NCI-H1436 treated with DMSO at 0.1 percent for 48 hours (cell line): ENCODE data around the gene NR2E3.

Source experiments
- DNase-seq: peaks from one replicate; lab custom pipeline; 2025; lab: John Stamatoyannopoulos, UW

Gene NR2E3

DNA sequence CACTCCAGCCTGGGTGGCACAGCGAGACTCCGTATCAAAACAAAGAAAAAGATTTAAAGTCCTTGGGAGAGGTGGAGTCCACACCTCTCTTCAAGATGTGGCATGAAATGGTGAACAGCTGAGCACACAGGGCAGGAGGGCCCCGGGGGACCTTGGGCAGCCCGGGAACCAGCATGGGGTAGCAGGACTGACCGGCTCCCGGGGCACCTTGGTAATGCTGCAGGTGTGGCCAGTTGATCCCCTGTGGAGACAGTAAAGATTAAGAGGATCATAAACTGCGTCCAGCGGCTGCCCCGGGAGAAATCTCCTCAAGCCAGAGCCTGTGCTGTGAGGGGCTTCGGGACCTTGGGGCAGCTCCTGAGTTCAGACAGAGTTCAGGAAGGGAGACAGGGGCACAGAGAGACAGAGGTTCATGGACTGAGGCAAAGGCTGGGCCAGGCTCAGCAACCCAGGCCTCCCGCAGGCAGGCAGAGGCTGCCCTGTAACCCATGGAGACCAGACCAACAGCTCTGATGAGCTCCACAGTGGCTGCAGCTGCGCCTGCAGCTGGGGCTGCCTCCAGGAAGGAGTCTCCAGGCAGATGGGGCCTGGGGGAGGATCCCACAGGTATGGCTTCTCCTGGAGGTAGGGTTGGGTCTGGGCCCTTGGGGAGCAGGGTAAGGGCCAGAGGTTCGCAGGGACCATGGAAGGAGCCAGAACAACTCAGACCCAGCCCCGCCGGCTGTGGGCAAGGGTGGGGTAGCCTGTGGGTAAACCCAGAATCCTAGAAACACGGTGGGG is at the start of gene NR2E3:
Gene NR2E3 (plus strand): TSS at position 299 of the 780 bp plus-strand sequence. CDS start 190 bp downstream, at position 489.
- no peak for DNase-seq

DNA sequence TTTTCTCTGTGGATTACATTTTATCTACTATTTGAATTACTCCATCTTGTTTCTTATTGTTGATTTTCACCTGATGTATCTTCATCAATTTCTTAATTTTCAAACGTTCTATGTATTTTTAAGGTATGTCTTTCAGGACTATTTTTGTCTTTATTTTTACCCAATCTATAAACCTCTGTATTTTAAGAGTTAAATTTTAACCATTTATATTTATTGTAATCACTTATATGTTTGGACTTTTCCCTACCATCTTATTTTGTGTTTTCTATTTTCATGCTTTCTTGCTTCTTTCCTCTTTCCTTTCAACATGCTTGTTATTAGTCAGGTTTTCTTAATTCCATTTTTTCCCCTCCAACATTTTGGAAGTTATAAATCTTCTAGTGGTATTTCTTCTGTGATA is 49.5 kb upstream of the NR2E3 start:
- DNase-seq, result no peak

DNA sequence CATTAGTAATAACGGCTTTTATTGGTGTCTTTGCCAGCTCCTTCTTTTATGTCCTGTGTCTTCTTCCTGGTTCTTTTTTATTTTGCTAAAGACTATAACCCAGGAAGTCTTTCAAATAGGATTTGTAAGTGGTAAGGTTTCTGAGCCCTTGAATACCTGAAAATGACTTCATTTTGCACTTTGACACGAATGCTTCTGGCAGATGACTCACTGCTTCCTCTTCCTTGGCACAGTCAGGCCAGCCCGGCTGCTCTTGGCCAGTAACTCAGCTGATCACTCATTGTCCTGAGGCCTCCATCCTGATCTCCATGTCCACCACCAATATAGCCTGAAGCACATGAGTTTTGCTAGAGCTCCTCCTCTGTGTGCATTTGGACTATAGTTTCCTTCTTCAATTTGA is 48.7 kb upstream of the NR2E3 start:
- DNase-seq, result no peak

DNA sequence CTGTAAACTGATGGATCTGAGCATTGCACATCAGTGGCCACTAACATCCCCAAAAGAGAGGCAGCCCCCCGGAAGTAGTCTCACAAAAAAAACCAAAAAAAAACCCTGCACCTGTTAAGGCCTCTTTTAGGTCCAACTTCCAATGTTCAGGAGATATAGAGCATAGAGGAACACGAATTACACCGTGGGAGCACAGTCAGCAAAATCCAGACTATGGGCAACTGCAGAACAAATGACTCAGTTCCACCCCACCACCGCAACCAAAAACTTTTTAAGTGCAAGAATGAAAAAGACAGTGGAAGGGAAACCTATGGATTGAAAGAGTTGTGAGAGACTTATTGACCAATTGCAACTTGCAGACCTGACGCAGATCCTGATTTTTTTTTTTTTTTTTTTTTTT is 42.2 kb upstream of the NR2E3 start:
- DNase-seq, result no peak

DNA sequence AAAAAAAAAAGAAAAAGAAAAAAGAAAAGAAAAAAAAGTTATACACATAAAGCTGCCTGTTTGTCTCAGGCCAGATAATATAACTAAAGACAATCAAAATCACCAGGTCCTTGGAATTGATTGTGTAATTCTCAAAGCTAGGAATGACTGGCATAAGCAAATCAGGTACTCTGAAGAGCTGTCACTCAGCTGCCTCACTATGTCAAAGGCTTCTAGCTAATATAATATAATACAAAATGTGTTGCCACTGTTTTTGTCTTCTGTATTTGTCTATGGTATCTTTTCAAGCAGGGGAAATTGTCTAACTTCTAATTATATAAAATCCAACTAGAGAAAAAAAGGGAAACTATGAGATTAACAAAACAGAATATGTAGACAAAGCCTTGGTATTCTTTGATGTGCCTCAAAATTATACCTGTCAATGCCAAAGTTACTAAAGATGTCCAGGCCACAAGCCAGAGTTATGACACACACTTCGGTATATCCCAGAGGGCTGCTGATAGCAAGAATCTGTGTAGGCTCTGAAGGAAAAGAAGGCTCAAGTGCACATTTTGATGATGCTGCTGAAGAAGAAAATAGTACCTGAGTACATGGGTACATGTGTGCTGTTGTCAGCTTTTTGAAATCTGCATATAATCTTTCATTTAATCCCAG is 37.0 kb upstream of the NR2E3 start:
- DNase-seq, result no peak

DNA sequence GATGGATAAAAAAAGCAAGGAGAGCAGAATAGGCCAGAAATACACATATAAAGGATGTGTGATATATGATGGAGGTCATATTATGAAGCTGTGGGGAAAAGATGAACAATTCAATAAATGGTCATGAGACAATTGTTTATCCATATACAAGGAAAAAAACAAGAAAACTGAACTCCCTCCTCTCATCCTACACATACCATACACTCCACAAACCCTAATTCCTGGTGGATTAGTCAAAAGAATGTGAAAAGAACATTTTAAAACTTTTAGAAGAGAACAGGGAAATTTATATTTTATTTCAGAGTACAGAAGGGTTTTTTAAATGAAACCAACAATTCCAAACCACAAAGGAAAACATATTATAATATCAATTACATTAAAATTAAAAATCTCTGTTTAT is 34.5 kb upstream of the NR2E3 start:
- no peak for DNase-seq

DNA sequence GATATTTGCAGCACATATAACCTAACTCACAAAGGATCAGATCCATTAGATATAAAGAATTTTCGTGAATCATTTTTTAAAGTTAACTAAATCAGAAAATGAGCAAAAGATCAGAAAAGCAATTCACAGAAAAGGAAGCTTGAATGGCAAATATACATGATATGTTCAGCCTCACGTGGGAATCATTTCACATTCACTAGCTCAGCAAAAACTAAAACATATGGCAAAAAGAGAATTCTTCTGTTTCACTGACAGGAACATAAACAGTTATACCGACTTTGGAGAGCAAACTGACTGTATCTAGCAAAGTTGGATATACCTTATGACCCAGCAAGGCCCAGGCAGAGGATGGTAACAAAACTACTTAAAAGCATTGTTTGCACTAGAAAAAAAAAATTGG is 34.0 kb upstream of the NR2E3 start:
- DNase-seq, result no peak

DNA sequence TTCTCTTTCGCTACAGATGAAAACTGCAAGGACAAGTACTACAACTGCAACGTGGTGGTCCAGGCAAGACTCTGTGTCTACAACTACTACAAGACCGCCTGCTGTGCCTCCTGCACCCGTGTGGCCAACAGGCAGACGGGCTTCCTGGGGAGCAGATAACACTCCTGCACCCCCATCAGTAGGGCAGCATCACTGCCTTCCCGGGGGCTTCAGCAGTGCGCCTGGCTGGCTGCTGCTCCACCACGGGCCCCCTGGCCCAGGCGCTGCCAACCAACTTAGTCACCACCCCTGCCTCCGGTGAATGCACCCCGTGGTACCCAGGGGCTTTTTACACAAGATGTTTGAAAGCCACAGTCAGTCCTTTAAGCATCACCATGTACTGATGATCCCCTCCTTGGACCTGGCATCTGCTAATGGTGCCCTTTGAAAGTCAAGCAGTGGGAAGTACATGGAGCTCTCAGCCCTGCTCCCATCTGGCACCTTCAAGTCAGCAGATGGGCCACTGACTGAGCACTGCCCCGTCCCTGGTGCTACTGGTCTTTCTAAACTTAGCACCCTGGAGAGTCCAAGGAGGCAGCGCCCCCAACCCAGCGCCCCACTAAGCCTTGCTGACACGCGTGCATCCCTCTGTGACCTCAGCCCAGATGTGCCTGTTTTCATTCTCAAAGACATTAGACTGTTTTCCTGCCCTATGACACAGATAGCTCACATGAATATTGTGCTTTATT is 33.0 kb upstream of the NR2E3 start:
- no peak for DNase-seq

DNA sequence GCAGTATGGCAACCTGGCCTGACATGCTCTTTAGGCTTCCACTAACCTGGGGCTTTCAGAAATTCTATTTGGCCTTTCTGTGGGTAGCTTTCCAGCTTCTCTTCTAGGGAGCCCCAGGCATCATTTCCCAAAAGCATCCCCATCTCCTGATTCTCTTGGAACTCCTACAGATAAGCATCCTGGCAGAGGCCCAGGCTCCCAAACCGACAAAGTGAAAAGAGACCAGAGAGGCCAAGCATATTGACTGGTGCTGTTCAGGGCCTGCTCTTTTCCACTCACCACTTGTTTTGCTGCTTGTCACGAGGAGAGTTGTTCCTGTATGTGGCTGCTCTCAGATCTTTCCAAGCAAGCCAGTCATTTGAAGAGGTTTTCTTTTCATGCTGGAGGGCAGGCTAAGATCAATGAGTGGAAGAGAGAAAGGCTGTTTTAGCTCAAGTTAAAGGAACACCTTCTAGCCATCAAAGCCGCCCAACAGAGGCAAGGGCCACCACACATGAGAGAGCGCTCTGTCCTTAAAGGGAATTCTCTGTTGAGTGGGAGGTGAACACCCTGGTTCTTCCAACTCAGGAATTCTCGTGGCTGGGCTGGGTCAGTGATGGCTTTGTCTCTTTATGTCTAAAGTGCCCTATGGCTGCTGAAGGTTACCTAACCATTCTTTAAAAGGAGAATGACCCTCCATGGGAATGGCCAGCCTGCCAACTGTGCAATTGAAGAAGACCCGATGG is 31.1 kb upstream of the NR2E3 start:
- DNase-seq, result no peak

DNA sequence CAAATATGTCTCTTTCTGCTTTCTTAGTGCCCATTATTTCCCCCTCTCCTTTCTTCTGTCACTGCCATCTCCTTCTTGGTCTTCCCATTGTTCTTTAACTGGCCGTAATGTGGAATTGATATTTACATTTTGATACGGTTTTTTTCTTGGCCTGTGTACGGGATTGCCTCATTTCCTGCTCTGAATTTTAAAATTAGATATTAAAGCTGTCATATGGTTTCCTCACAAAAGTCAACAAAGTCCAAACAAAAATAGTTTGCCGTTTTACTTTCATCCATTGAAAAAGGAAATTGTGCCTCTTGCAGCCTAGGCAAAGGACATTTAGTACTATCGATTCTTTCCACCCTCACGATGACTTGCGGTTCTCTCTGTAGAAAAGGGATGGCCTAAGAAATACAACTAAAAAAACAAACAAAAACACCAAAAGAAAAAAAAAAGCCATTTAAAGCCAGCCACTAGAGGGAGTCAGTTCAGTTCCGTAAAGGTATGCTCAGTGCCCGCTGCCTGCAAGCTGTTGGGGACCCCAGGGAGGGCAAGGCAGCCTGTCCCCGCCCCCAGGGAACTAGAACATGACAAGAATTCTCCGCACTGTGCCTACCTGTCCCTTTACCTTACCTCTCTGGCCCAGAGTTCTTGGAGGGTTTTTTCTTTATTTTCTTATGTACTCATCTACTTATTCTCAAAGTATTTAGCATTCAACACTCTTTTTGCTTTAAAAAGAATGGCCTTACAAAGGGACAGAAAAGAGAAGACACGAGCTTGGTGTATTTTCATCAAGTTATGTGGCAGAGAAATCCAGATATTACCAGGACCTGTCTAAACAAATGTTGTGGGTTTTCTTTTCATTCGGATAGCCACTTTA is 30.0 kb upstream of the NR2E3 start:
- no peak for DNase-seq

DNA sequence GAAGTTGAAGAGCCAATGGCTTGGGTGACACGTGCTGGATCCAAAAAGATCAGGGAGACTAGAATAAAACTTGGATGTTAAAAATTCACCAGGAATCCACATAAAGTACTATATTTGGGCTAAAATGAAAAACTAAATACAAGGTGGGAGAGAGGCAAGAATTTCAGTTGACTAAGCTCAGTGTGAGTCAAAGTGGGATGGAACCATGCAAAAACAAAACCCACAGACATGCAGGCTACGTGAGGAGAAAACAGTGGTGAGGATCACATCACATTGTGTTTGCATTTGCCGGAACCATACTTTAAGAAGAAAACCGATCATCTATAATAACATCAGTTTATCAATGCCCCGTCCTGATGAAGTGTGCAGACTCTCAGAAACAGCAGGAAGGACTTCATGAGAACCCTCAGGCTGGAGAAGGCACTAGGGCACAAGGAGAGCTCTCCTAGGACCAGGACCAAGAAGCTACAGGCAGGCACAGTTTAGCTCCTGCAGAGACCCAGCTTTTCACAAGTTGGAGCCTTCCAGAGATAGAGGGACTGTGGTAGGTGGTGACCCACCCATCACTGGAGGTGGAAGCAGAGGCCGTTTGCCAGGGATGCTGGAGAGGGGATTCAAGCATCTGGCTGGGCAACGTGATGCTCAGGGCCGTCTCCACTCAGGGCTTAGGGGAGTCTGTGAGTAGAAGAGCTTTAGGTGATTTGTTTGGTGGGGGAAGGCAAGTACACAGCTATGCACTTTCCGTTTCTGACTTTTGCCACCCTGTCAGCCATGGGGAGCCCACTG is 29.0 kb upstream of the NR2E3 start:
- DNase-seq, result no peak

DNA sequence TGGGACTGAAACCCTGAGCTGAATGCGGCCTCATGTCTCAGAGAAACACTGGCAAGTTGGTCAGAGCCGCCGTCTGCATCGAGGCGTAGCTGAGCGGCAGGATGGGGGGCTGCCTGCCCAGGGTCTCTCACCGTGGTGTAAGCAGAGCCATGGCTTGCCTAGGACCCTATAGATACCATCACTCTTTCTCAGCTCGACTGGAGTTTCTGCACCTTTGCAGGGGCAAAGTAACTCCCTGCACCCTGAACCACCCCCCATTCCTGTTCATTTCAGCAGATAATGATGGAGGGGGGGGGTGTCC is 28.4 kb upstream of the NR2E3 start:
- DNase-seq, result no peak

DNA sequence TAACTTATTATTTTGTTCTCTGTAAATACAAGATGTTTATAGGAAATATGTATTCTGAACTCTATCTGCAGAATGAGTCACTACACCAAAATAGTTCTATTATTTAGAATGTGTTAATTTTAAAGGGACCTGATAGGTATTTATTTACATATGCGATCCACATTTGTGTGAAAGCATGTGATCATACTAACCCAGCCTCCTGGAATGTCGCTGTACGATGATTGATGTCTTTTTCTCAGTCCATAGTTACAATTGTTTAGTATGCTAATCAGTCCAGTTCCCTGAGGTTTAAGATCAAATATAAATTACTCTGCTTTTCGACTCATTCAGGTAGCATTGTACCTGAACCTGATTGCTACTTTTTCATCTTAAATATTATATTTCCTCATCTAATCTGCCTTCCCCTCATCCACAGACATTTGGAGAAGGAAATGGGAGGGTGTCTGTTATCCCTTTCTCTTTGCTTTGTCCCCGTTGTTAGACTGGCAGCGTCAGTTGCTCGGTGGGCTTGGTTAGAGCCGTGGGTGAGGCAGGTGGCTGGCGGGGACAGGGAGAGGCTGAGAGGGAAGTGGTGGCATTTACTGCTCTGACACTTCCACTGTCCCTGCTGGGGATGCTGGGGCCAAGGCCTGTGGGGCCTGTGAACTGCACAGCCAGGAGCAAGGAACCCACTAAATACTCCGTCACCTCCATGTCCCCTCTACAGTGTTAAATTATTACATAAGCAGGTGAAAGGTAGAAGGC is 27.8 kb upstream of the NR2E3 start:
- no peak for DNase-seq

DNA sequence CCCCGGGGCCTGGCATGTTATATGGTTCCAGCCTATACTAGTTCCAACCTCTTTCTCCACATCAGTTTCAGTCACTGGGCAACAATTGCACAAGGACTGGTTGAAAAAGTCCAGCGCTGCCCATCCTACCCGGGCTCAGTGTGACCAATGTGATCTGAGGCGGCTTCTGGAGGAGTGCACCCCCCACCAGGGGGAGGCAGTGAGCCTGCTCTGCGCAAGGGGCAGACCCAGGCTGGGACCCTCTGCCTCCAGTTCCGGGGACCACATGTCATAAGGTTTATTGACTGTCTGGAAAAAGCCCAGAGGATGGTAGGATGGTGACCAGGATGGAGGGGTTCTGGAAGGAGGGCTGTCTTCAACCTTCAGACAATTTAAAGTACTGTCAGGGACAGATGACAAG is 25.6 kb upstream of the NR2E3 start:
- no peak for DNase-seq

DNA sequence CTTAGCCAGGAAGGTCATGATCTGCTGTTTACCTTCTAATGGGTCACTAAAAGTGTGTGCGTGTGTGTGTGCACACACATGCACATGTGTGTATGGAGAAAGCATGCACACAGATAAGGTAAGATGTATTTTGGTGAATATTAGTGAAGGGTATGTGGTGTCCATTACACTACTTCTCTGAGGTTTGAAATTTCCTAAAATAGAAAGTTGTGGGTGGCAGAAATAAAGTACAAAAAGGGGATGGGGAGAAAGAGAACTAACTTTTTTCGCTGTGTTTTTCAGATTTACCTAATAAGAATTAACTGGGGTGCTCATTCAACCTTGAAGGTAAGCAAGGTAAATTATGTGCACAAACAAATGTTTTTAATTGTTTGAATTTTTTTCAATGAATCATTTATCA is 24.4 kb upstream of the NR2E3 start:
- no peak for DNase-seq

DNA sequence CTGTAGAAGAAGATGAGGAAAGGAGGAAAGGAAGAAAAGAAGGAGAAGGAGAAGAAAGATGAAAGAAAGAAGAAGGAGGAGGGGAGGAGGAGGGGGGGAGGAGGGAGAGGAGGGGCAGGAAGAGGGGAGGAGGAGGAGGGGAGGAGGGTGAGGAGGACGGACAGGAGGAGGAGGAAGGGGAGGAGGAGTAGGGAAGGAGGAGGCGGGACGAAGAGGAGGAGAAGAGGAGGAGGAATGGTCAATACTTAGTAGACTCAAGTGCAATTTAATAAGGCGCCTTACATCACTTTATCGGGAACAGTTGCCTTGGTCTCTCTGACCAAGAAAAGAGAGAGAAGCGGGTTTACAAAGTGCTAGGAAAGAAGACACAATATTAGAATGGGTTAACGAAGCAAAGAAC is 23.7 kb upstream of the NR2E3 start:
- DNase-seq, result no peak

DNA sequence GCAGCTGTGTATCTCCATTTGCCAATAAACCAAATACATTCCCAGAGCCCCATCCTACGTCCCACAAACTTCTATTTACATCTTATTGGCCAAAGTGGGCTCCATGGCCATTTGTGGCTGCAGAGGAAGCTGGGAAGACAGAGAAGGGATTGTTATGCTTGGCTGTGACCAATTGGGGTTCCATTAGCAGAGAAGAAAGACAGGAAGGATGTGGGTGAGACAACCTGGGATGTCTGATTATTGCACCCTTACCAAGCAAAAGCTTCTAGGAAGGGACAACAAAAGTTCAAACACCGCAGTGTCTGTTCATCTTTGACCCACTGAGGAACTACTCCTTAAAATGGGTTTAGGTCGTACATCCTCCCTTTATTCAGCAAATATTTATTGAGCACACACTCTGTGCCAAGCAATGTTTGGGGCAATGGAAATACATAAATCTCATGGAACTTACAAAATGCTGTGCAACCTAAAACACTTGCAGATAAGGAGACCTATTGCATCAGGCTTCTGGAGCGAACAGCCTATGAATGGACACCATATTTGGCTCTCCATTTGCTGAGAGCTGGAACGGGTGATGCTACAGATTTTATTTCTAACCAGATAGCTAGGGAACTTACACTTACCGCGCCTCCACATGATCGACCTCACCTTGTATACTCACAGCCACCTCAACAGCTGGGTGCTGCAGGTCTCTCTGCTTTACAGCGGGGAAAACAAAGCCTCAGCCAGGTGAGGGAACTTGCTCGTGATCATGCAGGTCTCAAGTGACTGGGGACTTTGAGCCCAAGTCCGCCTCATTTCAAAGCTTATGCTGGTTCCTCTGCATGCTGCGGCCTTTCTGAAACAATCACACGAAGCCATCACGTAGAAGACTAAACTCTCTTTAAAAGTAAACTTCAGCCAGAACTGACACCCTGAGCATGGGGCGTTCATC is 21.4 kb upstream of the NR2E3 start:
- DNase-seq, result no peak

DNA sequence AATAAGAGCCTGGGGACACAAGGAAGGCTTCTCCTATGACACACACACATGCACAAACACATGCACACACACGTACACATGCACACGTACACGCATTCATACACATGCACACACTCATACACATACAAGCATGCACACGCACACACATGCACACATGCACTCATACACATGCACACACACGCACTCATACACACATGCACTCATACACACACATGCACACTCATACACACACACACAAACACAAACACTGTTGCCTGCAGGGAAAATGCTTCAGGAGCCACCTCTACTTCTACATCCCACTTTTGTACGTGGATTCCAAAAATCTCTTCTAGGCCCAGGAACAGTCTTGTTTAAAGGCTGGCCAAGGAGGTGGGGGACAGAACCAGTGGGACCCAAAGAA is 20.7 kb upstream of the NR2E3 start:
- DNase-seq, result no peak

DNA sequence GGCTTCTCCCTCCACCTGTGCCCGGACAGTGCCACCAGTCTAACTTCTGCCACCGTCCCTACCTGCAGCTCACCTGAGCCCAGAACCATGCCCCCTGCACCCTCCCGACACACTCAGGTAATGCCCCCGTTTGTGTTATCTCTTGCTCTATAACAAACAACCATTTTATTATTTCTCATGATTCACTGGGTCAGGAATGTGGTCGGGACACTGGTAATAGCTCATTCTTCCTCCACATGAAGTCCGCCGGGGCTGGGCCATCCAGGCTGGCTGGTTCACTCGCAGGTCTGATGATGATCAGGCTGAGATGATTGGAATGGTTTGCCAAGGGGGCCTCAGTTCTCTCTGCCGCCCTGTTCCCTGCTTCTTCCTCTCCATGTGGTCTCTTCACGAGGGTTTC is 20.3 kb upstream of the NR2E3 start:
- no peak for DNase-seq
